NCI-H69 (cell line): ENCODE results near the gene LEO1.

Experiments used
- DNase-seq: peaks from one replicate; lab custom pipeline; 2025; lab: John Stamatoyannopoulos, UW

Gene LEO1

GRCh38 chr15:51931016-51931415, 40.6 kb downstream of the LEO1 start:
- no peak for DNase-seq

GRCh38 chr15:51926809-51927208, 44.8 kb downstream of the LEO1 start:
- DNase-seq, result no peak

GRCh38 chr15:51924156-51925068, 47.2 kb downstream of the LEO1 start:
- DNase-seq, result peak; percentile 81

GRCh38 chr15:51917493-51917892, 54.1 kb downstream of the LEO1 start:
- DNase-seq, result peak; percentile 70

GRCh38 chr15:51912528-51912927, 59.0 kb downstream of the LEO1 start:
- DNase-seq, result no peak

GRCh38 chr15:51909584-51909983, 62.0 kb downstream of the LEO1 start:
- DNase-seq, result no peak

- peak; percentile 11 for DNase-seq
These were observed 63.3 kb downstream of the LEO1 start for GRCh38 chr15:51908316-51908715.

- peak; percentile 75 for DNase-seq
These were observed 64.3 kb downstream of the LEO1 start for GRCh38 chr15:51907136-51907862.

GRCh38 chr15:51904931-51905330, 66.6 kb downstream of the LEO1 start:
- no peak for DNase-seq

- peak; percentile 76 for DNase-seq
These were observed 67.2 kb downstream of the LEO1 start for GRCh38 chr15:51904421-51904820.

- no peak for DNase-seq
These were observed 82.1 kb downstream of the LEO1 start for GRCh38 chr15:51889486-51889885.

GRCh38 chr15:51888593-51889195, 82.9 kb downstream of the LEO1 start:
- DNase-seq, result peak; percentile 56
